Measurements from ENCODE around the gene PRRT2.

The PRRT2 gene

DNA sequence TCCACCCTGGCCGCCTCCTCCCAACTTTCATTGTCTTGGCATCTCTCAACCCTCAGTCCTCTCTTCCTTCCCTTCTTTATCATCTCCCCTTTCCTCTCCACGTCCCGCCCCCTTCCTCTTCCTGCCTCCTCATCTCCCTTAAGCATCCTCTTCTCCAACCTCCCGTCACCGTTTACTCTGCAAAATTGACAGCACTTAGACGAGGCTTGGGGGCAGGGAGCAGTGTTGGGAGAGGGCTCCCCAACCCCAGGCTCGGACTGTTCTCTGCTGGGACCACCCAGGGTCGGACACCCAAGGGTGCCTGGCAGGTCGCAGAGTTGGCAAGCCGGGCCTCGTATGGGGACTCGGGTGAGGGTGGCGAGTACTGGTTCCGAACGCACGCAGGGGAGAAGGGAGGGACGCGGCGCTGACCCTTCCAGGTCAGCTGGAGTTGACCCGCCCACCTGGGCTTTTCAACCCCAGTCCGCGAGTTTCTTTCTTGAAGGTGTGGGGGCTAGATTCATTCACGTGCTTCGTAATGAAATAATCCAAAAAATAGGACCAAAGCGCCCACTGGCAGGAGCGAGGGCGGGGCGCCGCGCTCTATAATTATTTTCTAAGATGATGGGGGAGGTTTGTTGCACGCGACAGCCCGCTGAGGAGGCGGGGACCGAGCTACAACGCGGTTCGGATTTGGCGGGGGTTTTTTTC, 3.2 kb downstream of the PRRT2 start:
- H3K4me3 ChIP-seq (ENCODE audit: low read depth, low read length): peak overlapping the region; percentile 74
- TF ChIP-seq, protein P1, sequence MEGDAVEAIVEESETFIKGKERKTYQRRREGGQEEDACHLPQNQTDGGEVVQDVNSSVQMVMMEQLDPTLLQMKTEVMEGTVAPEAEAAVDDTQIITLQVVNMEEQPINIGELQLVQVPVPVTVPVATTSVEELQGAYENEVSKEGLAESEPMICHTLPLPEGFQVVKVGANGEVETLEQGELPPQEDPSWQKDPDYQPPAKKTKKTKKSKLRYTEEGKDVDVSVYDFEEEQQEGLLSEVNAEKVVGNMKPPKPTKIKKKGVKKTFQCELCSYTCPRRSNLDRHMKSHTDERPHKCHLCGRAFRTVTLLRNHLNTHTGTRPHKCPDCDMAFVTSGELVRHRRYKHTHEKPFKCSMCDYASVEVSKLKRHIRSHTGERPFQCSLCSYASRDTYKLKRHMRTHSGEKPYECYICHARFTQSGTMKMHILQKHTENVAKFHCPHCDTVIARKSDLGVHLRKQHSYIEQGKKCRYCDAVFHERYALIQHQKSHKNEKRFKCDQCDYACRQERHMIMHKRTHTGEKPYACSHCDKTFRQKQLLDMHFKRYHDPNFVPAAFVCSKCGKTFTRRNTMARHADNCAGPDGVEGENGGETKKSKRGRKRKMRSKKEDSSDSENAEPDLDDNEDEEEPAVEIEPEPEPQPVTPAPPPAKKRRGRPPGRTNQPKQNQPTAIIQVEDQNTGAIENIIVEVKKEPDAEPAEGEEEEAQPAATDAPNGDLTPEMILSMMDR (IDR thresholded peaks at IDR 0.05; ENCODE audit: borderline replicate concordance, insufficient read depth, low read depth, low read length): no peak

DNA sequence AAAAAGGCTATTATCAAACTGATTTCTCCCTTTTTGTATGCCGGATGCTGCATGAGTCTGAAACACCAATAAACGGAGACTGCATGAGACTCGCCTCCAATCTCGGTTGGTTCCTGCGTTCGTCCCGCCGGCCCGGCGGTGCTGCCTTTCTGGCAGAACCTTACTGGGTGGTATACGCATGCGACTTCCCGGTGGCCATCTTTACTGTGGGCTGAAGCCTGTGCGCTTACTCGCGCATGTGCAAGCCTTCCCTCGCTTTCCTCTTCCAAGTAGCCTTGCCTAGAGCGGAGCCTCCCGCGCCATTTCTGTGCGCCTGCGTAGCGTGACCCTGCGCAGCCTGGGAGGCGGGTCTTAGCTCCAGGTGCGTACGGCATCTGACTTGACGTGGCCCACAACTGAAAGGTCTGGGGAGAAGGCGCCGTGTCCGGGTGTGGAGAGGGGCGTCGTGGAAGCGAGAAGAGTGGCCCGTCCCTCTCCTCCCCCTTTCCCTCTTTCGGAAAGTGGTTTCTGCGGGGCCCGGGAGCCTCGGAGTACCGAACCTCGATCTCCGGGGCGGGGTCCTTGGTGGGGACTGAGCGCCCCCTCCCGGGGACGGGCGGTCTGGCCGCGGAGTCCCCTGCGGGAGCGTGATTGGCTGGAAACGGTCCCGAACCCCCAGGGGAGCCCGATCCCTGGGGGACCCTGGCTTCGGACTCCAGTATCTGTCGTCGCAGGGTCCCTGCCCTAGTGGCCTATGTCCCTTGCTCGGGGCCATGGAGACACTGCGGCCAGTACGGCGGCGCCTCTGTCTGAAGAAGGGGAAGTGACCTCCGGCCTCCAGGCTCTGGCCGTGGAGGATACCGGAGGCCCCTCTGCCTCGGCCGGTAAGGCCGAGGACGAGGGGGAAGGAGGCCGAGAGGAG, 4.0 kb downstream of the PRRT2 start, which contains the start of gene PAGR1:
PAGR1 (plus strand) TSS at position 360 of the 901 bp plus-strand sequence; CDS start at position 734, 374 bp downstream.
- peak within 1 kb of the TSS; percentile 74 for H3K4me3 ChIP-seq (ENCODE audit: low read depth, low read length)
- TF ChIP-seq, protein P1 (IDR thresholded peaks at IDR 0.05; ENCODE audit: borderline replicate concordance, insufficient read depth, low read depth, low read length): peak; percentile 93

DNA sequence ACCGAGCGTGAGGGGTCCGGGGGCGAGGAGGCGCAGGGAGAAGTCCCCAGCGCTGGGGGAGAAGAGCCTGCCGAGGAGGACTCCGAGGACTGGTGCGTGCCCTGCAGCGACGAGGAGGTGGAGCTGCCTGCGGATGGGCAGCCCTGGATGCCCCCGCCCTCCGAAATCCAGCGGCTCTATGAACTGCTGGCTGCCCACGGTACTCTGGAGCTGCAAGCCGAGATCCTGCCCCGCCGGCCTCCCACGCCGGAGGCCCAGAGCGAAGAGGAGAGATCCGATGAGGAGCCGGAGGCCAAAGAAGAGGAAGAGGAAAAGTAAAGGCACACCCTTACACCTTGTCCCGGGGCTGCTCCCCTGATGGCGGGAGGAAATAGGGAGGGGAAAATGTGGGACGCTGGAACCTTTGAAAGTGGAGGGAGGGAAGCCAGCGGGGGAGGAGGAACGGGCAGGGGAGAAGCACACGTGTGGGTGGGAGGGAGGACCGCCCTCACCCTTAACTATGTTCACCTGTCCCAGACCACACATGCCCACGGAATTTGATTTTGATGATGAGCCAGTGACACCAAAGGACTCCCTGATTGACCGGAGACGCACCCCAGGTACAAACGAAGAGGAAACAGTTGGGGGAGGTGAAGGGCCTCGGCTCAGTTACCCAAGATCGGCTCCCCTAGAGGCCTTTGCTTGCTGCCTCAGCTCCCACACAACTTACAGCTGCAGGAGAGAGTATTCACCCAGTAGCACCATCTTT, 4.9 kb downstream of the PRRT2 start:
- TF ChIP-seq, protein P1 (IDR thresholded peaks at IDR 0.05; ENCODE audit: borderline replicate concordance, insufficient read depth, low read depth, low read length): peak; percentile 47; the same call in 1 of the 2 replicates
- H3K4me3 ChIP-seq (ENCODE audit: low read depth, low read length): peak overlapping the region; percentile 74

DNA sequence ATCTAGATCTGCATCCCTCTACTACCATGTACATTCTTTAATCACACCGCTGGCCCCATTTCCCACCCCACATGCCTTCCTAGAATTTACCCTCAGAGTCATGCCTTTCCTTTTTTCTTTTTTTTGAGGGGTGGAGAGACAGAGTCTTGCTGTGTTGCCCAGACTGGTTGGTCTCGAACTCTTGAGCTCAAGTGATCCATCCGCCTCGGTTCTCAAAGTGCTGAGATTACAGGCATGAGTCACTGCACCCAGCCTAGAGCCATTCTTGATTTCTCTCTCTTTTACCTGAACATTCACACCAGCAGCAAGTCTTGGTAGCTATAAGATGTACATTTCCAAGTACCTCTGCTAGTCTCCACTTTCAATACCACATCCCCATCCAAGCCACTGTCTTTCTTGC, 6.1 kb downstream of the PRRT2 start:
- TF ChIP-seq, protein P1 (IDR thresholded peaks at IDR 0.05; ENCODE audit: borderline replicate concordance, insufficient read depth, low read depth, low read length): no peak
- H3K4me3 ChIP-seq (ENCODE audit: low read depth, low read length): no peak overlapping the region

DNA sequence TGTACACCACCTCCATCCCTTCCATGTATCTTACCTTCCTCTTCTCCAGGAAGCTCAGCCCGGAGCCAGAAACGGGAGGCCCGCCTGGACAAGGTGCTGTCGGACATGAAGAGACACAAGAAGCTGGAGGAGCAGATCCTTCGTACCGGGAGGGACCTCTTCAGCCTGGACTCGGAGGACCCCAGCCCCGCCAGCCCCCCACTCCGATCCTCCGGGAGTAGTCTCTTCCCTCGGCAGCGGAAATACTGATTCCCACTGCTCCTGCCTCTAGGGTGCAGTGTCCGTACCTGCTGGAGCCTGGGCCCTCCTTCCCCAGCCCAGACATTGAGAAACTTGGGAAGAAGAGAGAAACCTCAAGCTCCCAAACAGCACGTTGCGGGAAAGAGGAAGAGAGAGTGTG, 7.5 kb downstream of the PRRT2 start:
- H3K4me3 ChIP-seq (ENCODE audit: low read depth, low read length): no peak overlapping the region
- TF ChIP-seq, protein P1 (IDR thresholded peaks at IDR 0.05; ENCODE audit: borderline replicate concordance, insufficient read depth, low read depth, low read length): no peak

DNA sequence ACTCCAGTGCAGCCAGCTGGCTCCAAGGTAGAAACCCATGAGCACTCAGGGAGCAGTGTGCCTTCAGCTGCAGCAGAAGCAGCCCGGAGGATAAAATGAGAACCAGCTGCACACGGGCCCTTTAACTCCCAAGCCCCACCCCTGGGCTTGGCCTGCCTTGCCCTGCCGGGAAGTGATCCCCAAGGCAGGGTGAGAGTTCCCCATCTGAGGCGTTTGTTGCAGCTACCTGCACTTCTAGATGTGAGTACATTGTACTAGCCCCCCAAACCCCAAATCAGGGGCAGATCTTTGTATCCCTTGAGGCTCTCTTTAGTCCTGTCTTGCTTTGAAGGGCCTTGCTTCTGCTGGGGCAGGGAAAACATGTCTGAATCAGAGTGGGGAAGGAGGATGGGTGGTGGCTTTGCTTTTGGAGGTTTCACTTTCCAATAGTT, 8.3 kb downstream of the PRRT2 start, which contains the start of gene MVP:
MVP (plus strand) TSS at position 192 of the 431 bp plus-strand sequence. CDS start 10,088 bp downstream, outside the sequence.
- TF ChIP-seq, protein P1 (IDR thresholded peaks at IDR 0.05; ENCODE audit: borderline replicate concordance, insufficient read depth, low read depth, low read length): no peak
- H3K4me3 ChIP-seq (ENCODE audit: low read depth, low read length): peak within 1 kb of the TSS; percentile 55
